Breast epithelium (tissue), 4 donors: ENCODE data around the gene UBTD2. TPM values are rescaled to one million over a fixed set of nuclear protein-coding genes. Genes with fewer than 3 reads are reported as not detected.

ENCODE experiments used
- DNase-seq, 2 donors: peaks; one replicate each; pipeline ENCODE4 v3.0.0-alpha.2; 2019; ENCODE audit warnings: low spot score in 2 of 2
- H3K27ac ChIP-seq, 2 donors: fragments of 200-600 bp; sonication (generic) in 1 of 2; one replicate each; pipeline ENCODE4 v1.5.1; 2016 to 2019; ENCODE audit warnings: mild to moderate bottlenecking in 1 of 2
- H3K27me3 ChIP-seq, 2 donors: fragments of 200-600 bp; sonication (generic) in 1 of 2; one replicate each; pipeline versions ENCODE4 v1.5.1 to v1.6.0; 2017 to 2019; ENCODE audit warnings: control low read depth in 1 of 2, mild to moderate bottlenecking in 1 of 2
- H3K36me3 ChIP-seq: fragments of 200-600 bp; one replicate; pipeline ENCODE4 v1.5.1; 2019
- H3K4me1 ChIP-seq, 2 donors: fragments of 200-600 bp; sonication (generic); one replicate each; pipeline ENCODE4 v1.5.1; 2016 to 2019; ENCODE audit warnings: control low read depth in 1 of 2
- H3K4me3 ChIP-seq, 3 donors: fragments of 200-600 bp; sonication (generic); 1 replicate in 2 of 3; 2 replicates in 1 of 3; pipeline ENCODE4 v1.5.1; 2016 to 2019; ENCODE audit warnings: mild to moderate bottlenecking in 3 of 3, moderate library complexity in 2 of 3
- H3K9me3 ChIP-seq, 2 donors: fragments of 200-600 bp; sonication (generic) in 1 of 2; one replicate each; pipeline ENCODE4 v1.5.1; 2016 to 2019; ENCODE audit warnings: control low read depth in 1 of 2
- CTCF ChIP-seq, 3 donors: fragments of 450-650 bp; IDR thresholded peaks; one replicate each; pipeline ENCODE4 v1.5.1; 2016 to 2017; ENCODE audit warnings: antibody characterized with exemption in 3 of 3, mild to moderate bottlenecking in 3 of 3, moderate library complexity in 3 of 3
- POLR2A ChIP-seq: fragments of 450-650 bp; IDR thresholded peaks from one replicate; pipeline ENCODE4 v1.6.1; 2016; ENCODE audit warnings: antibody characterized with exemption, mild to moderate bottlenecking, moderate library complexity
- POLR2AphosphoS5 ChIP-seq, 3 donors: sonication (generic); formaldehyde crosslinking; IDR thresholded peaks; one replicate each; pipeline ENCODE4 v1.6.1; 2017; ENCODE audit warnings: antibody characterized with exemption in 3 of 3
- intact Hi-C: fragments of 100-400 bp; cut with DNase I; formaldehyde crosslinking; loops from one replicate; pipeline ENCODE4 v1.15.1; 2023; ENCODE audit warnings: low total_unique reads
- total RNA-seq, 3 donors: library from RNA; depleted of rRNA; stranded (reverse); fragments of >200 nt; gene quantifications; one replicate each; pipeline ENCODE4 v1.1.0, GENCODE V29; 2016

UBTD2 gene
- total RNA-seq, 3 donors from 2014 or later, result 21.8 to 32.3 (median 27.9) TPM

GRCh38 chr5:172172912-172173563 lies 110.5 kb downstream of the UBTD2 start:
- H3K27ac ChIP-seq, result peak overlapping the region in 1 of 2 donors; percentile 48
- H3K36me3 ChIP-seq, result no peaks in the 10 kb centered on the region
- TF ChIP-seq POLR2A, result no peak
- no peak for TF ChIP-seq CTCF (IDR thresholded peaks at IDR 0.05)
- TF ChIP-seq POLR2AphosphoS5 (IDR thresholded peaks at IDR 0.05), result no peak
- DNase-seq, result no peak
- intact Hi-C loops, result no loop called here
- peaks cover 0 to 4% of the 10 kb centered on the region in 2 donors for H3K4me1 ChIP-seq
- no peaks in the 10 kb centered on the region for H3K27me3 ChIP-seq
- H3K9me3 ChIP-seq, result no peaks in the 10 kb centered on the region
- H3K4me3 ChIP-seq, result no peak overlapping the region

GRCh38 chr5:172171118-172171517 lies 112.4 kb downstream of the UBTD2 start:
- H3K27me3 ChIP-seq, result no peaks in the 10 kb centered on the region
- no peak for DNase-seq
- TF ChIP-seq POLR2A, result no peak
- H3K4me1 ChIP-seq, result peaks cover 0 to 4% of the 10 kb centered on the region in 2 donors
- no peaks in the 10 kb centered on the region for H3K36me3 ChIP-seq
- peak overlapping the region in 1 of 2 donors; percentile 69 for H3K27ac ChIP-seq
- H3K9me3 ChIP-seq, result no peaks in the 10 kb centered on the region
- H3K4me3 ChIP-seq, result no peak overlapping the region
- intact Hi-C loops, result no loop called here

- Histone ChIP-seq H3K9me3 (no peaks in the 10 kb centered on the region), H3K27ac (peak overlapping the region; percentile 4 to 69), H3K4me1 (peaks cover 0 to 4% of the 10 kb centered on the region in 2 donors), H3K36me3 (no peaks in the 10 kb centered on the region), H3K4me3 (no peak overlapping the region), H3K27me3 (no peaks in the 10 kb centered on the region)
- TF ChIP-seq CTCF (IDR thresholded peaks at IDR 0.05), result no peak
- peak in 1 of 3 donors; percentile 32 for TF ChIP-seq POLR2AphosphoS5 (IDR thresholded peaks at IDR 0.05)
- peak in 1 of 2 donors; percentile 72 for DNase-seq
- intact Hi-C loops, result no loop called here
These were observed 113.3 kb downstream of the UBTD2 start for GRCh38 chr5:172170251-172170701.

GRCh38 chr5:172169216-172169615 lies 114.3 kb downstream of the UBTD2 start:
- Histone ChIP-seq H3K27me3 (no peaks in the 10 kb centered on the region), H3K9me3 (no peaks in the 10 kb centered on the region), H3K4me1 (peaks cover 0 to 4% of the 10 kb centered on the region in 2 donors), H3K4me3 (no peak overlapping the region), H3K36me3 (no peaks in the 10 kb centered on the region), H3K27ac (no peak overlapping the region)
- TF ChIP-seq CTCF (IDR thresholded peaks at IDR 0.05) (no peak), POLR2AphosphoS5 (IDR thresholded peaks at IDR 0.05) (no peak), POLR2A (no peak)
- no peak for DNase-seq
- intact Hi-C loops, result no loop called here

GRCh38 chr5:172168311-172168710 lies 115.3 kb downstream of the UBTD2 start:
- Histone ChIP-seq H3K27me3 (no peaks in the 10 kb centered on the region), H3K36me3 (no peaks in the 10 kb centered on the region), H3K9me3 (no peaks in the 10 kb centered on the region), H3K4me1 (peaks cover 0 to 4% of the 10 kb centered on the region in 2 donors), H3K27ac (no peak overlapping the region), H3K4me3 (no peak overlapping the region)
- DNase-seq, result no peak
- intact Hi-C loops, result no loop called here
- TF ChIP-seq POLR2AphosphoS5 (IDR thresholded peaks at IDR 0.05) (no peak), CTCF (IDR thresholded peaks at IDR 0.05) (no peak), POLR2A (no peak)
